Measurements from ENCODE around the gene SLC13A3. TPM values are rescaled to one million over a fixed set of nuclear protein-coding genes. Genes with fewer than 3 reads are reported as not detected.

The SLC13A3 gene
- total RNA-seq, 1 experiment from 2014 or later = 17.5 TPM

DNA sequence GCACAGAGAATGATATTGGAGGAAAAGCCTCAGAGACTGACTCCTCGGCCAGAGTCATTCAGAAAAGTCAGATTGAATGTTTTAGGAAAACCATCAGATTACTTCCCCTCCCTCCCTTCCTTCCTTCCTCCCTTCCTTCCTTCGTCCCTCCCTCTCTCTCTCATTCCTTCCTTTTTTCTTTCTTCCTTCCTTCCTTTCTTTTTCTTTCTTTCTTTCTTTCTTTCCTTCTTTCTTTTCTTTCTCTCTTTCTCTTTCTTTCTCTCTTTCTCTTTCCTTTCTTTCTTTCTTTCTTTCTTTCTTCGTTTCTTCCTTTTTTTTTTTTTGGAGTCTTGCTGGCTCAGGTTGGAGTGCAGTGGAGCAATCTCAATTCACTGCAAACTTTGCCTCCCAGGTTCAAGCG lies 108.2 kb downstream of the SLC13A3 start:
- H3K27ac ChIP-seq (ENCODE audit: insufficient read length, low read depth, low read length) = no peak overlapping the region
- H3K14ac ChIP-seq (ENCODE audit: insufficient read depth, low read length) = no peak overlapping the region
- Mint-ChIP-seq H3K27ac (no peak overlapping the region), H3K36me3 (ENCODE audit: insufficient read depth in 1 of 3, low read depth in 3 of 3) (no peaks in the 10 kb centered on the region), H3K27me3 (ENCODE audit: low read depth) (peaks cover 2% of the 10 kb centered on the region), H3K4me1 (peaks cover 10 to 11% of the 10 kb centered on the region in 2 experiments), H3K4me3 (no peak overlapping the region), H3K9me3 (no peaks in the 10 kb centered on the region)
- no peak overlapping the region for H3T11ph ChIP-seq (ENCODE audit: low read length)
- no peak overlapping the region for H2AFZ ChIP-seq (ENCODE audit: low read length)
- no peaks in the 10 kb centered on the region for H3K79me2 ChIP-seq (ENCODE audit: insufficient read depth, low read length)
- no peak overlapping the region for H2AK5ac ChIP-seq (ENCODE audit: insufficient read length, low read length)
- no peak overlapping the region for H3K4ac ChIP-seq (ENCODE audit: low read depth, low read length)
- H2BK12ac ChIP-seq (ENCODE audit: insufficient read length, low read depth, low read length) = no peak overlapping the region
- H4K20me1 ChIP-seq (ENCODE audit: control insufficient read depth, insufficient read depth, insufficient read length) = no peaks in the 10 kb centered on the region
- no CpG with 5 or more reads among the region's 4 CpGs for WGBS (ENCODE audit: extremely low coverage, insufficient read length, low lambda C conversion rate)
- H3K18ac ChIP-seq (ENCODE audit: insufficient read length, low read depth, low read length) = no peak overlapping the region
- H2BK5ac ChIP-seq (ENCODE audit: insufficient read length, low read length) = no peak overlapping the region
- no peak overlapping the region for H4K91ac ChIP-seq (ENCODE audit: insufficient read length, low read depth, low read length)
- H2BK15ac ChIP-seq (ENCODE audit: low read depth, low read length) = no peak overlapping the region
- no peak overlapping the region for H3K4me2 ChIP-seq (ENCODE audit: insufficient read depth, insufficient read length, low read length)
- H3K27me3 ChIP-seq (ENCODE audit: insufficient read depth, low read length) = no peaks in the 10 kb centered on the region
- DNase-seq = no peak
- peaks cover 2% of the 10 kb centered on the region; the same call in 1 of the 2 replicates for H3K4me1 ChIP-seq (ENCODE audit: insufficient read depth, low read length)
- H2BK120ac ChIP-seq (ENCODE audit: low read depth, low read length, poor library complexity, severe bottlenecking) = no peak overlapping the region
- H3K9ac ChIP-seq (ENCODE audit: extremely low read depth, insufficient read length, low read length) = no peak overlapping the region
- no peaks in the 10 kb centered on the region for H3K79me1 ChIP-seq (ENCODE audit: insufficient read depth, low read depth, low read length, poor library complexity, severe bottlenecking)
- no peaks in the 10 kb centered on the region for H3K23me2 ChIP-seq (ENCODE audit: insufficient read length, low read depth, low read length, poor library complexity, severe bottlenecking)
- H4K8ac ChIP-seq (replicated peaks; ENCODE audit: insufficient read length, low read depth, low read length) = no peak overlapping the region
- TF ChIP-seq, protein P1, sequence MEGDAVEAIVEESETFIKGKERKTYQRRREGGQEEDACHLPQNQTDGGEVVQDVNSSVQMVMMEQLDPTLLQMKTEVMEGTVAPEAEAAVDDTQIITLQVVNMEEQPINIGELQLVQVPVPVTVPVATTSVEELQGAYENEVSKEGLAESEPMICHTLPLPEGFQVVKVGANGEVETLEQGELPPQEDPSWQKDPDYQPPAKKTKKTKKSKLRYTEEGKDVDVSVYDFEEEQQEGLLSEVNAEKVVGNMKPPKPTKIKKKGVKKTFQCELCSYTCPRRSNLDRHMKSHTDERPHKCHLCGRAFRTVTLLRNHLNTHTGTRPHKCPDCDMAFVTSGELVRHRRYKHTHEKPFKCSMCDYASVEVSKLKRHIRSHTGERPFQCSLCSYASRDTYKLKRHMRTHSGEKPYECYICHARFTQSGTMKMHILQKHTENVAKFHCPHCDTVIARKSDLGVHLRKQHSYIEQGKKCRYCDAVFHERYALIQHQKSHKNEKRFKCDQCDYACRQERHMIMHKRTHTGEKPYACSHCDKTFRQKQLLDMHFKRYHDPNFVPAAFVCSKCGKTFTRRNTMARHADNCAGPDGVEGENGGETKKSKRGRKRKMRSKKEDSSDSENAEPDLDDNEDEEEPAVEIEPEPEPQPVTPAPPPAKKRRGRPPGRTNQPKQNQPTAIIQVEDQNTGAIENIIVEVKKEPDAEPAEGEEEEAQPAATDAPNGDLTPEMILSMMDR (conservative IDR thresholded peaks at IDR 0.05) = no peak
- no peak overlapping the region for H4K5ac ChIP-seq (ENCODE audit: insufficient read length, low read depth, low read length)
- no peak overlapping the region for H2BK20ac ChIP-seq (ENCODE audit: low read depth, low read length, poor library complexity, severe bottlenecking)
- no peaks in the 10 kb centered on the region for H3K9me3 ChIP-seq (ENCODE audit: control insufficient read depth, low read depth, low read length)
- no peak overlapping the region for H3K23ac ChIP-seq (ENCODE audit: insufficient read length, low read depth, low read length)
- H3K56ac ChIP-seq (ENCODE audit: insufficient read length, low read depth, low read length) = no peak overlapping the region

Measured in H9 (cell line).